Activated T-cell treated with anti-CD3 and anti-CD28 coated beads, Interleukin-2, amount 50 U/mL, for 1 hour (primary cell): Measurements from ENCODE around the gene SAE1.
"Not testable (repeated sequence)": the region's sequence is repeated elsewhere in the genome, so short reads cannot be mapped to it uniquely, and the experiment has no call there.

Experiments
- DNase-seq: peaks from one replicate; pipeline ENCODE4 v3.0.0-alpha.2; 2020

Gene SAE1

DNA sequence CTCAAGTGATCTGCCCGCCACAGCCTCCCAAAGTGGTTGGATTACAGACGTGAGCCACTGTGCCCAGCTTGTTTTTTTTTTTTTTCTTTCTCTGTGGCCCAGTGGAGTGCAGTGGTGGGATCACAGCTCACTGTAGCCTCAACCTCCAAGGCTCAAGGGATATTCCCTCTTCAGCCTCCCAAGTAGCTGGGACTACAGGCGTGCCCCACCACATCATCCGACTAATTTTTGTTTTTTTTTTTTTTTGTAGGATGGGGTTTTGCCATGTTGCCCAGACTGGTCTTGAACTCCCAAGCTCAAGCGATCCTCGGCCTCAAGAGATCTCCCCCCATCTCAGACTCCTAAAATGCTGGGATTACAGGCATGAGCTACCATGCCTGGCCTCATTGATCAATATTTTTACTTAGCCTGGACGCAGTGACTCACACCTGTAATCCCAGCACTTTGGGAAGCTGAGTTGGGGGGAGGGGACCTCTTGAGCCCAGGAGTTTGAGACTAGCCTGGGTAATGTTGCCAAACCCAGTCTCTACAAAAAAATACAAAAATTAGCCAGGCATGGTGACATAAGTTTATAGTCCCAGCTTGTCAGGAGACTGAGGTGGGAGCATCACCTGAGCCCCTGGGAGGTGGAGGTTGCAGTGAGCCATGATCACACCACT lies 1.7 kb downstream of the SAE1 start:
- no peak for DNase-seq

DNA sequence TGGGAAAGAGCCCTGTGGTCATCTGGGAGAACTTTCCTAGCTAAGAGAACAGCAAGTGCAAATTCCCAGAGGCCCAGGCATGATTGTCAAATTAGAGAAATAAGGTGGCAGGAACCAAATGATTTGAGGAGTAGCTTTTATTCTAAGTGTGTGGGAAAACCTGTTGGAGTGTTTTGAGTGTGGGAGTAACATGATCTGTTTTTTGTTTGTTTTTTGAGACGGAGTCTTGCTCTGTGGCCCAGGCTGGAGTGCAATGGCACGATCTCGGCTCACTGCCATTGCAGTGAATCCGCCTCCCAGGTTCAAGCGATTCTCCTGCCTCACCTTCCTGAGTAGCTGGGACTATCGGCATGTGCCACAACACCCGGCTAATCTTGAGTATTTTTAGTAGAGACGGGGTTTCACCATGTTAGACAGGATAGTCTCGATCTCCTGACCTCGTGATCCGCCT lies 2.4 kb downstream of the SAE1 start:
- no peak for DNase-seq

DNA sequence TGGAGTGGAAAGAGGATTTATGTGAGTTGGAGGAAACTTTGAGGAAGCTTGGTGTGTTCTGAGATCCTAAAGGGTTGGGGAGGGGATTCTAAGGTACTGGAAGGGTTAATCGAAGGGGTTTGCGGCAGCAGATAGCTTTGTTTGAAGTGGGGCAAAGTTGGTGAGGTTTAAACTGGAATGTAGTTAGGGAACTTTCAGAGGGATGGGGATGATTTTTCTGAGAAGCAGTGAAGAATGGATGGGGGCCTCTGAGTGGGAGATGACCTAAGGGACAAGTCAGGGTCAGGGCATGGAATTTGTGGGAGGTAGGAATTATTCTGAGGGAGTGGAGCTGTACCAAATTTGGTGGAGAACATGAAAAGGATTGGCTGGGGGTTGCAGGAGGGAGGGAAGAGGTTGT lies 3.9 kb downstream of the SAE1 start:
- no peak for DNase-seq

DNA sequence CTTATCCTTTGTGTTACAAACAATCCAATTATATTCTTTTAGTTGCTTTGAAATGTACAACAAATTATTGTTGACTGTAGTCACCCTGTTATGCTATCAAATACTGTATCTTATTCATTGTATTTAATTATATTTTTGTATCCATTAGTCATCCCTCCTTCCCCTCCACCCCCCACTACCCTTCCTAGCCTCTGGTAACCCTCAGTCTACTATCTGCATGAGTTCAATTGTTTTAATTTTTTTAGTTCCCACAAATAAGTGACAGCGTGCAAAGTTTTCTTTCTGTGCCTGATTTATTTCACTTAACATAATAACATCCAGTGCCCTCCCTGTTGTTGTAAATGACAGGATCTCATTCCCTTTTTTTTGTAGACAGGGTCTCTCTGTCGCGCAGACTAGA lies 4.5 kb downstream of the SAE1 start:
- DNase-seq = no peak

DNA sequence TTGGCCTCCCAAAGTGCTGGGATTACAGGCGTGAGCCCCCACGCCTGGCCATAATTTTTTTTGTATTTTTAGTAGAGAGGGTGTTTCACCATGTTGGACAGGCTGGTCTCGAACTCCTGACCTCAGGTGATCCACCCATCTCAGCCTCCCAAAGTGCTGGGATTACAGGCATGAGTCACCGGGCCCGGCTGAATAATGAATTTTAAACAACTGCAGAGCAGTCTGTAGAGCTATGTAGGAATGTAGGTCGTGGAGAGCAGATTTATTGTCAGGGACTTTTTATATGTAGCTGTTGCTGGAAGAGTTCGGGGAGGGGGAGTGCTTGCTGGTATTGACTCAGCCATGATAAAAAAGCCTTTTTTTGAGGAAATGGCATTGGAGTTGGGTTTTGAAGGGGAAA lies 10.6 kb downstream of the SAE1 start:
- DNase-seq = not testable (repeated sequence)

DNA sequence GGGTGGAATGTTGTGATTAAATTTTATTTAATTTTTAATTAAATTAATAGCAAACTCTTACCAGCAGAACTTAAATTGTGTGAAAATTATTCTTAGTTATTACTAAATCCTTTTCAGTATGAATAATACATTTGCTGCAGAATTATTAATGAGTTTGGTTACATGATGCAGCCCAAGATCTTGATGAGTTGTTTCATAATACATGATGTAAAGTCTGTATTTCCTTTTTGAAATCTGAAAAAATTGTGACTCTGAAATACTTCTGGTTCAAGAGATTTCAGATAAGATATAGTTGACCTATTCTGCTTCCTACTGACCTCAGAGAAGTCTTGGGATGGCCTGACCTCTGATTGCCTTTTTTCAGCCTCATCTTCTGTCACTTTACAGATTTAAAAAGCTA lies 11.1 kb downstream of the SAE1 start:
- DNase-seq = no peak

DNA sequence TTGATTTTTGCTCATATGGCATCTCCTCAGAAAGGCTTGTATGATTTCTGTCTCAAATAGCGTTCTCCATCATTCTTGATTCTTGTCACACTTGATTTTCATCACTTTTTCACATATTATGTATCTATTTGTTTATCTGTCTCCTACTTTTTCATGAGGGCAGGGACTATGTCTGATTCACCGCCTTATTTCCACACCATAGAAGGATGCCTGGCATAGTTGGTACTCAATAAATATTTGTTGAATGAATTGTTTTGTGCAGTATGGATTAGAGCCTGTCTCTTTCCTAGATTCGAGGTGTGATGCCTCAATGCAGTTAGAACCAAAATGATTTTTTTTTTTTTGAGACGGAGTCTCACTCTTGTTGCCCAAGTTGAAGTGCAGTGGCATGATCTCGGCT lies 12.1 kb downstream of the SAE1 start:
- DNase-seq = no peak

DNA sequence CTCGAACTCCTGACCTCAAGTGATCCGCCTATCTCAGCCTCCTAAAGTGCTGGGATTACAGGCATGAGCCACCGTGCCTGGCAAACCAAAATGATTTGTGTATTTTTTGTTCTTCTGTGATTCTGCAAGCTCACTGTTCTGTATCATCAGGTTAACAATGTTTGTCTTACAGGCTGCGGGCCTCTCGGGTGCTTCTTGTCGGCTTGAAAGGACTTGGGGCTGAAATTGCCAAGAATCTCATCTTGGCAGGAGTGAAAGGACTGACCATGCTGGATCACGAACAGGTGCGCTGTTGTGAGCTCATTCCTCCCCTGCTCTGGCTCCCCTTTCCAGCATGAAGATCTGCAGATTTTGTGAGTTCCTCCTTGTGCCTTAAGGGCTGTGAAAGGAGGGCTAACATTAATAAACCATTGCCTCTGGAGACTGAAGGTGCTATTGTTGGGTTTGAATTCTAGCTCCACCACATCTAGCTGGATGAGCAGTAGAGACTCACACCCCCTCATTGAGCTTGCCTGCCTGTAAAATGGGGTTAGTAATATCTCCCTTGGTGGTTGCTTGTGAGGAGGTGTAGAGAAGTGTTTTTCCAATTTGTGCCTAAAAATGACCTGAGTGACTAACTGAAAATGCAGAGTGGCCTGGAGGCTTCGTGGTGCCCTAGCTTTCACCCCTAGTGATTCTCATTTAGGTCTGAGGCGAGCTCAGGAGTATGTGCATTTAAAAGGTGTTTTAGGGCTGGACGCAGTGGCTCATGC lies 12.9 kb downstream of the SAE1 start:
- DNase-seq = no peak

DNA sequence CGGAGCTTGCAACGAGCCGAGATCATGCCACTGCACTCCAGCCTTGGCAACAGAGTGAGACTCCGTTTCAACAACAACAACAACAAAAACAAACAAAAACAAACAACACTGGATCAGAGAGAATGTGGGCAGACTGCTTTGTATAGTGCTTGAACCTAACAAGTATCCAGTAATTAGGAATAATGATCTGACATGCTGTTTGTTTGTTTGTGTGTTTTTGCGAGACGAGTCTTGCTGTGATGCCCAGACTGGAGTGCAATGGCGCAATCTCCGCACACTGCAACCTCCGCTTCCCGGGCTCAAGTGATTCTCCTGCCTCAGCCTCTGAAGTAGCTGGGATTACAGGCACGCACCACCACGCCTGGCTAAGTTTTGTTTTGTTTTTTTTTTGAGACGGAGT lies 14.0 kb downstream of the SAE1 start:
- DNase-seq = no peak

DNA sequence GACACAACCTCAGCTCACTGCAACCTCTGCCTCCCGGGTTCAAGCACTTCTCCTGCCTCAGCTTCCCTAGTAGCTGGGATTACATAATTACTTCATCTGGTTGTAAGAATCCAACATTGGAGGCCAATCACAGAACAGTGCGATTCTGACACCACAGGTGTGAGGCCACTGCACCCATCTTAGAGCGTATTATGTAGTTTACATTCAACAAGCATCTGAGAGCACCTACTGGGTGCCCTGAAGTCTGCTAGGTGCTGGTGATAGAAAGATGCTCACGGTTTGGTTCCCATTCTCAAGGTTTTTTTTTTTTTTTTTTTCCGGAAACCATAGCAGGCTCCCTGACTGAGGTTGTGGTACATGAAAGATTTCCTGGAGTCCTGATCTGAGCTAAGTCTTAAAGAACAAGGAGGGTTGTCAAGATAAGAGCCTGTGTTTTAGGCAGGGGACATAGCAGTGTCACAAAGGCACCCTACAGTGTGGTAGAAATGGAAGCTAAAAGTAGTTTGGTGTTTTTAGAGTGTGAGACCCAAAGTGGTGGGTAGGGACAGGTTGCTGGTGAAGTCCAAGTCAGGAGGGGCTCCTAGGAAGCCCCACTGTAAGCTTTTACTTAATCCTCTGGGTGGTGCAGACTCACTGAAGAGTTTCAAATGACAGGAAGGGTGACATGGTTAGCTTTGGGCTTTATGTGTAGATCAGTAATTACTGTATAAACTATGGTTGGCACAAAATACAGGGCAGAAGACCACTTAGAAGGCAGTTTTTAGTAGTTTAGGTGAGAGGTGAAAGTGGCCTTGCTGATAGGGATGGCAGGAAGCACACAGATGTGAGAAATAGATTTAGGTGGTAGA lies 15.2 kb downstream of the SAE1 start:
- DNase-seq = peak; percentile 35

DNA sequence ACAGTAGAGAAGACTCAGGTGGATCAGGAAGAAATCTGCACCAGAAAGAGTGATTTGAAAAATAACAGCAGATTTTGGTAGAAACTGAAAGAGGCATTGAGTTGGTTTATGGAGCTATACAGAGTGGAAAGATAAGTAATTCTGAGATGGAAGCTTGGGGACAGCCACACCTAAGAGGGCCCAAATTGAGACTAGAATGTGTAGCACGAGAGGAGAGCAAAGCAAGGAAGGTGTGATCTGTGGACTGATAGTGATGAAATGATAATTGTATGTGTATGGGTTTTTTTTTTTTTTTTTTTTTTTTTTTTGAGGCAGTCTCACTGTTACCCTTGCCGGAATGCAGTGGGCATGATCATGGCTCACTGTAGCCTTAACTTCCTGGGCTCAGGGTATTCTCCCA lies 16.3 kb downstream of the SAE1 start:
- no peak for DNase-seq

DNA sequence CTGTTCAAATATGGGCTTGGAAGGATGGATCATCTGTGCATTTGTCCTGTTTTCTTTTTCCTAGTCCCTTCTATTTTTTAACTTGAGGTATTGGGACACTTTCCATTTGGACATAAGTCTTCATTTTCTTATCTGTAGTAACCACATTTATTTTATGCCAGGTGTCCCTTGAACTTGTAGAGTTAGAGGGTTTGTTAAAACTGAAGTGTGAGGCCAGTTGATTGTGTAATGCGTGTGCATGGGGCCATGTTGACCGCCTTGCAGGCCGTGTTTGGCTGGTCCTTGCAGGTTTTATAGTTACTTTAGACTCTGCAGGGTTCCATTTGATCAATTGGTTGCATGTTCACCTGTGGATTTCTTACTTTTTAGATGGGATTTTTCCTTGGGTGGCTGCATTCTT lies 21.0 kb downstream of the SAE1 start:
- DNase-seq = no peak

DNA sequence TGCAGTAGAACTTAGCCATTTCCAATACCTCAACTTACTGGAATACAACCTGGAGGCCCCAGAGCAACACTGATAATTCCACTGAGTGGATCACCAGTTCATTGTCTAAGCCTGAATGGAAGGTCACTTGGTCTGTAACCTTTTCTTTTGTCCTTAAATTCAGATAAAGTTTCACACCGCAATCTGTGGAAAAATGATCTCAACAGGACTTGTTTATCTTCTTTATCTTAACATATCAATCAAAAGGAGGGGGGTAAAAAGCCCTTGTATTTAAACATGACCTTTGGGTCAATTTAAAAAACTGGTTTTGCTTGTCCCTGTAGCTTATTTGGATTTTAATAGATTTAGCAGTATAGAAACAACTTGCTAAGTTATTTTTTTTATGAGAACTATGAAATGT lies 21.6 kb downstream of the SAE1 start:
- no peak for DNase-seq

DNA sequence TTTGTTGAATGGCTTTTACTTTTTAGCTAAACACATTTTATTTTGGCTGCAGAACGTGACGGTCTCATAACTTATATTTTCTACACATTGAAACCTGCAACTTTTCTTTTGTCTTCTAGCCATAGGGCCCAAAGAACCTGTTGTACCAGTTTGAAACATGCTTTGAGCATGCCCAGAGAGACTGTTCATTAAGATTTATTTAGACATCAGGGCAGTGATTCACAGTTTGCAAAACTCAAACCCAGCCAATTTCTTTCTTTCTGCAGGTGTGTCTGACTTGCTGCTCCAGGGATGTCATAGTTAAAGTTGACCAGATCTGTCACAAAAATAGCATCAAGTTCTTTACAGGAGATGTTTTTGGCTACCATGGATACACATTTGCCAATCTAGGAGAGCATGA lies 22.0 kb downstream of the SAE1 start:
- no peak for DNase-seq

DNA sequence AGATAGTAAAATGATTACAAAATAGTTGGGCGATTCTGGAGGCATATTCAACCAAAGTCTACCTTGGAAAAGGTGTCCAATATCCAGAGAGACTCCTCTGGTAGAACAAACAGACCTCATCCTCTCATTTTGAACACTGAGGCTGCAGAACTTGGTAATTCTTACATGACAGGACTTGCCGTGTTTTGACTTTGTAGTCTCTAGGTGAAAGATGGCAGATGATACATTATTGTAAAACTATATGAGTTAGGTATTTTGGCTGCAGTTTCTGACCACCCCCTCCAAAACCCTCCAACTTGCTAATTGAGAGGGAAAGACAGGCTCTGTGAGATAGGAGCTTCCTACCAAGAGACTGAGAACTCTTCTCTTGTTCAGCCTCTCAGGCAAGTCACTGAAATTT lies 22.6 kb downstream of the SAE1 start:
- DNase-seq = no peak

DNA sequence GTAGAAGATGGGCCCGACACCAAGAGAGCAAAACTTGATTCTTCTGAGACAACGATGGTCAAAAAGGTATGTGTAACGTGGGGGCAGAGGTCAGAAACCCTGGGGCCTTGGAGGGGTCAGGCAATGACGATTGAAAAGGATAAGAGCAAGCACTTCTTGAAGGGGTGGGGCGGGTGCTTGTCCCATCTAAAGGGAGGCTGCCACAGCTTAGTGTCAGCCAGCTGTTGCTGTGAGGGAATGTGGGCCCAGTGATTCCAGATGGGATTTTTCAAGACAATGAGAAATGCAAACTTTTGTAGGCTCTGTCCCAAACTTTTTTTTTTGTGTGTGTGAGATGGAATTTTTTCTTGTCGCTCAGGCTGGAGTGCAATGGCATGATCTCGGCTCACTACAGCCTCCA lies 24.5 kb downstream of the SAE1 start:
- DNase-seq = no peak

DNA sequence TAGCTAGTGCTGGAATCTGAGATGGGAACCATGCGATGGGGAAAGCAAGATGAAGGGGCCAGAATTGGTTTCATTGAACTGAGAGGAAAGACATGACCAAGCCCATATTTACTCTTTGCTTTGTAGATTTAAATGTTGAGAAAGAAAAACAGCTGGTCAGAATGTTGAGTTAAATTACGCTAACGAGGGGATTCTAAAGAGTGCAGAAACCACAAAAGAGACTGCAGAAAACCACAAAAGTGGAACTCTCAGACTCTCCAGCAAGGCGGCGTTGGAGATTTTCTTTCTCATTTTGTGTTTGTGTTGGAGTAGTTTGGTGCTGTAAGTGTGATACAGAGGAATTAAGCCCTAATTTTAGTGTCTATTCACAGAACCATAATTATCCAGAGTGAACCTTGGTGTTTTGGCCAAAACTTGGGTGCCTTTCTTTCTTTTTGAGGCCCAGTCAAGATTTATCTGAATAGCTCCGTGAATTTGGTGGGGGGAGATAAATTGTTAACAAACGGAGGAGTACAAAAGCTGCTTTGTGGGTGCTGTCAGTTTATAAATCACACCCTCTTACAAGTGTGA lies 26.3 kb downstream of the SAE1 start:
- DNase-seq = no peak

DNA sequence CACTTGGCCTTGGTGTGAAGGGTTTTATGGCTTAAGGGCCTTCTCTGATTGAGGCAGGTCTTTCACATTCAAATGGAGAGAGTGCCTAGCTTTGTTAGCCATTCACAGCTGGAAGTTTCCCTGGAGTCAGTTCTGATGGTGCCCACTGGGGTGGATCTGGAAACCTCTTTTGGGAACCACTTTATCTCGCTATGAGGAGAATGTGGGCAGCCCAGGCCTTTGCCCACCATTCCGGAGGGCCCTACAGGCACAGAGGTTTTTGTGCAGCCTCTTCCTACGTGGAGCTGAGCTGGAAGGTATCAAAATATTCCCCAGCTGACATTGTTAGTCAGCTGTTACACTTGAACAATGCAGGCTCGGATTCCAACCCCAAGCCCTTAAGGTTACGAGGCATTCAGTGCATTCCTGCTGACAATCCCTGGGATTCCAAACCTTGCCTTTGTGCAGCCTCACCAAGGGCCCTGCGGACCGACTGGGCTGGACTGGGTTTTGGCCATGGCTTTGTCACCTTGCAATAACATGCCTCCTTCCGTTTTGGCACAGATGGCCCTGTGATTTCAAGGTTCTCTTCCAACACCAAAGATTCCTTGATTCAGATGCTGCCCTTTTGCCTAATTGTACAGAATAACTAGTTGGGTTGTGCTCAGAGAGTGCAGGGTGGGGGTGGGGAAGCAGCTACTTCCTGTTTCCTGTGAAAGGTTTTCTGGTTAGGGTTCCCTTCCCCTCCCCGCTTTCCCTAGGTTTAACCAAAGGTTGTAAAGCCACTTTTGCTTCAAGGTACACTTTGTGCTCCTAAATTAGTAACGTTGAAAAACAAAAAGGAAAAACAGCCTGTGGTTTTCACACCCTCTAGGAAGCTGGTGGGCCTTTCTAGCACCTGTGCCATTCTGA lies 27.0 kb downstream of the SAE1 start:
- peak; percentile 26 for DNase-seq

DNA sequence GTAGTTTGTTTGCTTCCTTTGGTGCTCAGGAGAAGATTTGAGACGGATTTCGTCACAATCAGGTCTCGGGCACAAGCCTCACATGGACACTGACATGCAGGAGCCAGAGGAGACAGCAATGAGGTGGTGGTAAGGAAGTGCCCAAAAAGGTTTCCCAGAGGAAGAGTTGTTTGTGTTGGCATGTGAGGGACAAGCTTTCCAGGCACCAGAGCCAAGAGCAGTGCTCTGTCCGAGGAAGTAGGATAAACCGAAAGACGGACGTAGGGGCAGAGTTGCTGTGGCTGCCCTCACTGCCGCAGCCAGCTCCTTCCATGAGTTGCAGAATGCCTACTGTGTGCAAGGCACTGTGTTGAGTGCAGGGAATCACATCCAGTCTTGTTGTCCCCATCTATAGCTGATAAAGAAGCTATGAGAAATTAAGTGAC lies 27.7 kb downstream of the SAE1 start:
- DNase-seq = peak; percentile 34

DNA sequence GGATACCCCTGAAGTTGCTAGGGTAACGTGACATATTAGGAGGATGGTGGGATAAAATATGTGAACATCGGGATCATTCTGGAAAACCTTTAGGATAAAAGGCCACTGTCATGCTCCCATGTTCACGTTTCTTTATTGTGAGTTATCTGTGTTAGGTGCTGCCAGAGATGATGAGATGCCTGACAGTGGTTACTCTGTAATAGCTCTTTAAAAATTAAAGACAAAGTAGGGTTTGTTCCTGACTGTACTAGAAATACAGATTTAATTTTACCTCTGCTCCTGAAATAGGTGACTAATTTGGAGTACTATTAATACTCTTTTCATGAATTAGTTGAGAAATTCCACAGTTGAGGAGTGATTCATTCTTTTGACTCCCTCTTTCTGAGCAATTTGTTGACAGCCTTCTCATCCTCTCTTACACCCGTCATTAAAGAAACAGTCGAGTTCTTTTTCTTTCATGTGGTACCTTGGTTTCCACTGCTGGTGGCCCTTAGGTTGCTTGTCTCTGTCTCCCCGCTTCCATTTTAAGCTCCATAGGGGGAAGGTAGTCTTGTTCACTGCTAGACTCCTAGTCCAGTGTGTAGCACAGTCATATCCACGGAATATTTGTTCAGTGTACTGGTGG lies 28.4 kb downstream of the SAE1 start:
- DNase-seq = peak; percentile 31

DNA sequence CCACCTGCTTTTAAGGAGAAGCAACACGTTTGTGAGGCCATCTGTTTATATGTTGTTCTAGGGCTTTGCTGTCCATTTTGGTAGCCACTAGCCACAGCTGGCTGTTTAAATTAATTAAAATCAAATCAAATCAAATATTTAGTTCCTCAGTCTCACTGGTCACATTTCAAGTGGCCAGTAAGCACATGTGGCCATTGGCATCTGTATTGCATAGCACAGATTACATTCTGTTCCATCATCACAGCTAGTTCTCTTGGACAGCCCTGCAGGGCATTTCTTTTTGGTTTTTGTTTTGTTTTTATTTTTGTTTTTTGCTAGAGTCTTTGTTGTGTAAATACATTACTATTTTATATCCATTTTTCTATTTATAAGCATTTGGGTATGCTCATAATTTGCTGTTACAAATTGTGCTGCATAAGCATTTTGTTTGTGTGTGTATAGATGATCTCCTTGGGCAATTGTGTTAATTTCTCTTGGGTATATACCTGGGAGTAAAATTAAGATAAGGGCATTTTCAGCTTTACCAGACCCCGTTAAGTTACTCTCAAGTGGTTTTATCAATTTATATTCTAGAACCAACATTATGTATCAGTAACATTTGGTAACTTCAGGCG lies 31.3 kb downstream of the SAE1 start:
- no peak for DNase-seq
